Endodermal cell (in vitro differentiated cells): ENCODE data around the gene CYP46A1. TPM values are rescaled to one million over a fixed set of nuclear protein-coding genes. Genes with fewer than 3 reads are reported as not detected.

Experiments used
- DNase-seq: peaks from one replicate; pipeline ENCODE4 v3.0.0-alpha.2; 2017
- H3K27ac ChIP-seq: 2 replicates; pipeline ENCODE4 v1.5.1; 2013; ENCODE audit warnings: mild to moderate bottlenecking, low read depth, low read length, moderate library complexity
- H3K27me3 ChIP-seq: 2 replicates; pipeline ENCODE4 v1.6.1; 2013; ENCODE audit warnings: mild to moderate bottlenecking, low read length, moderate library complexity; ENCODE audit not compliant: insufficient read depth, control insufficient read depth, poor library complexity, severe bottlenecking
- H3K36me3 ChIP-seq: 2 replicates; pipeline ENCODE4 v1.7.0; 2013; ENCODE audit warnings: mild to moderate bottlenecking, low read length, moderate library complexity; ENCODE audit not compliant: control insufficient read depth, insufficient read depth
- H3K4me1 ChIP-seq: one replicate; pipeline ENCODE4 v1.7.0; 2013; ENCODE audit warnings: low read length; ENCODE audit not compliant: control insufficient read depth, insufficient read depth
- H3K4me3 ChIP-seq: 2 replicates; pipeline ENCODE4 v1.5.1; 2013; ENCODE audit warnings: mild to moderate bottlenecking, low read length, moderate library complexity
- H3K9ac ChIP-seq: 2 replicates; pipeline ENCODE4 v1.6.1; 2013; ENCODE audit warnings: mild to moderate bottlenecking, low read length, moderate library complexity; ENCODE audit not compliant: poor library complexity, severe bottlenecking; ENCODE audit errors: extremely low read depth
- H3K9me3 ChIP-seq: 2 replicates; pipeline ENCODE4 v1.6.1; 2013; ENCODE audit warnings: mild to moderate bottlenecking, low read length, moderate library complexity; ENCODE audit not compliant: control insufficient read depth
- H3K27ac Mint-ChIP-seq: 2 replicates; pipeline ENCODE4 v1.8.0; 2020; ENCODE audit warnings: mixed read lengths
- H3K27me3 Mint-ChIP-seq: 2 replicates; pipeline ENCODE4 v1.8.0; 2021; ENCODE audit warnings: mild to moderate bottlenecking, mixed read lengths; ENCODE audit not compliant: insufficient read depth
- H3K36me3 Mint-ChIP-seq: 2 replicates; pipeline ENCODE4 v1.8.0; 2020; ENCODE audit warnings: low read depth, mixed read lengths
- H3K4me1 Mint-ChIP-seq: 2 replicates; pipeline ENCODE4 v1.8.0; 2020; ENCODE audit warnings: mixed read lengths
- H3K4me3 Mint-ChIP-seq: 2 replicates; pipeline ENCODE4 v1.8.0; 2020; ENCODE audit warnings: mild to moderate bottlenecking, moderate library complexity, mixed read lengths
- H3K9me3 Mint-ChIP-seq: 2 replicates; pipeline ENCODE4 v1.8.0; 2020; ENCODE audit warnings: mild to moderate bottlenecking, mixed read lengths
- WGBS, 2 experiments: methylation state at CpG; one replicate each; pipeline versions ENCODE4 v1.1.5 to v1.1.7; 2013; ENCODE audit warnings: missing lambda C conversion rate in 2 of 2, mixed read lengths in 1 of 2; ENCODE audit not compliant: insufficient coverage in 1 of 2, insufficient read length in 1 of 2; 5-methylcytosine and 5-hydroxymethylcytosine counted together
- total RNA-seq, 2 donors: library from RNA; stranded (reverse); fragmentation: NEBNext Ultra II Directional in 1 of 2; extraction: Animal tissue kit (Norgen Biotek cat#: 25700) in 1 of 2; gene quantifications; 2 replicates in 1 of 2; 3 replicates in 1 of 2; pipeline ENCODE4 v1.2.1, GENCODE V29; 2021
- TF ChIP-seq, protein P1 (sequence below): fragments of 200-600 bp; sonication (generic); conservative IDR thresholded peaks from 2 replicates; pipeline ENCODE4 v1.5.0; 2021; ENCODE audit warnings: antibody characterized with exemption, mild to moderate bottlenecking

CYP46A1 gene
- total RNA-seq, 2 donors from 2014 or later, result 0.55 to 0.57 TPM

DNA sequence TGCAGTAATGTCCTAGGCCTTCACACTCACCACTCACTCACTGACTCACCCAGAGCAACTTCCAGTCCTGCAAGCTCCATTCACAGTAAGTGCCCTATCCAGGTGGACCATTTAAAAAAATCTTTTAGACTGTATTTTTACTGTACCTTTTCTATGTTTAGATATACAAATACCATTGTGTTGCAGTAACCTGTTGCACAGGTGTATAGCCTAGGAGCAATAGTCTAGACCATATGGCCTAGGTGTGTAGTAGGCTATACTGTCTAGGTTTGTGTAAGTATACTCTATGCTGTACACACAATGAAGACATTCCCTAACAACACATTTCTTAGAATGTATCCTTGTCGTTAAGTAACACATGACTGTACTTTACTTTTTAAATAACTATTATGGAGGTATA is 17.2 kb downstream of the CYP46A1 start:
- H3K36me3 ChIP-seq, result no peaks in the 10 kb centered on the region
- Mint-ChIP-seq H3K9me3 (peaks cover 22% of the 10 kb centered on the region), H3K4me3 (no peak overlapping the region), H3K27ac (no peak overlapping the region), H3K27me3 (peaks cover 7% of the 10 kb centered on the region), H3K36me3 (peaks cover 6% of the 10 kb centered on the region), H3K4me1 (no peaks in the 10 kb centered on the region)
- TF ChIP-seq, protein P1, sequence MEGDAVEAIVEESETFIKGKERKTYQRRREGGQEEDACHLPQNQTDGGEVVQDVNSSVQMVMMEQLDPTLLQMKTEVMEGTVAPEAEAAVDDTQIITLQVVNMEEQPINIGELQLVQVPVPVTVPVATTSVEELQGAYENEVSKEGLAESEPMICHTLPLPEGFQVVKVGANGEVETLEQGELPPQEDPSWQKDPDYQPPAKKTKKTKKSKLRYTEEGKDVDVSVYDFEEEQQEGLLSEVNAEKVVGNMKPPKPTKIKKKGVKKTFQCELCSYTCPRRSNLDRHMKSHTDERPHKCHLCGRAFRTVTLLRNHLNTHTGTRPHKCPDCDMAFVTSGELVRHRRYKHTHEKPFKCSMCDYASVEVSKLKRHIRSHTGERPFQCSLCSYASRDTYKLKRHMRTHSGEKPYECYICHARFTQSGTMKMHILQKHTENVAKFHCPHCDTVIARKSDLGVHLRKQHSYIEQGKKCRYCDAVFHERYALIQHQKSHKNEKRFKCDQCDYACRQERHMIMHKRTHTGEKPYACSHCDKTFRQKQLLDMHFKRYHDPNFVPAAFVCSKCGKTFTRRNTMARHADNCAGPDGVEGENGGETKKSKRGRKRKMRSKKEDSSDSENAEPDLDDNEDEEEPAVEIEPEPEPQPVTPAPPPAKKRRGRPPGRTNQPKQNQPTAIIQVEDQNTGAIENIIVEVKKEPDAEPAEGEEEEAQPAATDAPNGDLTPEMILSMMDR, result no peak
- 80% methylated on average over 1 of the region's 1 CpG; no CpG with 5 or more reads in 1 of the 2 experiments for WGBS, 2 experiments
- no peak overlapping the region for H3K4me3 ChIP-seq
- no peak overlapping the region for H3K9ac ChIP-seq
- H3K9me3 ChIP-seq, result peaks cover 27% of the 10 kb centered on the region
- H3K4me1 ChIP-seq, result no peaks in the 10 kb centered on the region
- no peak for DNase-seq
- no peaks in the 10 kb centered on the region for H3K27me3 ChIP-seq
- H3K27ac ChIP-seq, result no peak overlapping the region

DNA sequence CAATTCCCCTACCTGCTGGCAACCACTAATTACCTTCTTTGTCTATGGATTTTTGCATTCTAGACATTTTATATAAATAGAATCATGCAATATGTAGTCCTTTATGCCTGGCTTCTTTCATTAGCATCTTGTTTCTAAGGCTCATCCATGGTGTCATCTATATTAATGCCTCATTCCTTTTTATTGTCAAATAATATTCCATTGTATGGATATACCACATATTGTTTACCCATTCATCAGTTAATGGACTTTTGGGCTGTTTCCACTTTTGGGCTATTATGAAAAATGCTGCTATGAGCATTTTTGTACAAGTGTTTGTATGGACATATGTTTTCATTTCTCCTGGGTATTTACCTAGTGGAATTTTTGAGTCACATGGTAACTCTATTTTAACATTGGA is 18.0 kb downstream of the CYP46A1 start:
- TF ChIP-seq, protein P1, result no peak
- no peak overlapping the region for H3K9ac ChIP-seq
- Mint-ChIP-seq H3K4me3 (no peak overlapping the region), H3K36me3 (peaks cover 6% of the 10 kb centered on the region), H3K9me3 (peaks cover 22% of the 10 kb centered on the region), H3K4me1 (no peaks in the 10 kb centered on the region), H3K27ac (no peak overlapping the region), H3K27me3 (peaks cover 8% of the 10 kb centered on the region)
- no peaks in the 10 kb centered on the region for H3K4me1 ChIP-seq
- no peak overlapping the region for H3K27ac ChIP-seq
- H3K9me3 ChIP-seq, result peaks cover 27% of the 10 kb centered on the region
- H3K4me3 ChIP-seq, result no peak overlapping the region
- no peak for DNase-seq
- no peaks in the 10 kb centered on the region for H3K27me3 ChIP-seq
- no peaks in the 10 kb centered on the region for H3K36me3 ChIP-seq

DNA sequence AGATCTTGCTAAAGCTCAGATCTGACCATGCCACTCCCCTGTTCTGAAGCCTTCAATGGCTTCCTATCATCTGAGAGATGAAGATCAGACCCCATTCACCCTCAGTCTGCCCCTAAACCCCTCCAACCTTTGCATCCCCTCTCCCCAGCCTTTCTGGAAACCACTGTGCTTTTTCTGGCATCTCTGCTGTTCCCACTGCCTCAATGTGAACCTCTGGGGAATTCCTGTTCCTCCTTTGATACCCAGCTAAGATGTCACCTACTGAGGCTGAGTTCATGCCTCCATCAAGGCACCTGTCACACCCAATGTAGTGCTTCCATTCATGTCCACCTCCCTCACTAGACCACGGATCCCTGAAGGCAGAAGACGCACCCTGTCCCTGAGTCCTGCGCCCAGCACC is 19.3 kb downstream of the CYP46A1 start:
- Mint-ChIP-seq H3K27me3 (peaks cover 8% of the 10 kb centered on the region), H3K27ac (no peak overlapping the region), H3K36me3 (peaks cover 6% of the 10 kb centered on the region), H3K4me1 (no peaks in the 10 kb centered on the region), H3K4me3 (no peak overlapping the region), H3K9me3 (peaks cover 22% of the 10 kb centered on the region)
- WGBS, 2 experiments, result 87 to 94% methylated on average over 2 to 3 of the region's 3 CpGs
- Histone ChIP-seq H3K9me3 (peaks cover 27% of the 10 kb centered on the region), H3K27me3 (no peaks in the 10 kb centered on the region), H3K27ac (no peak overlapping the region), H3K4me3 (no peak overlapping the region), H3K4me1 (no peaks in the 10 kb centered on the region), H3K36me3 (no peaks in the 10 kb centered on the region), H3K9ac (no peak overlapping the region)
- TF ChIP-seq, protein P1, result no peak
- no peak for DNase-seq
